ENCODE measurements around the gene AKAP8.
"Not testable (repeated sequence)": the region's sequence is repeated elsewhere in the genome, so short reads cannot be mapped to it uniquely, and the experiment has no call there.

Gene AKAP8

GRCh38 chr19:15379083-15379998 is at the start of gene AKAP8:
Gene AKAP8, minus strand, starts transcription at chr19:15379787. Its CDS starts 56 bp downstream, at chr19:15379731.
- peak; percentile 99 for DNase-seq

- no peak for DNase-seq
Observed at GRCh38 chr19:15427991-15428471, 48.4 kb upstream of the AKAP8 start.

GRCh38 chr19:15427350-15427700 is 47.7 kb upstream of the AKAP8 start:
- no peak for DNase-seq

- no peak for DNase-seq
Observed at GRCh38 chr19:15426485-15427349, 47.1 kb upstream of the AKAP8 start.

- DNase-seq = no peak
Observed at GRCh38 chr19:15425321-15425950, 45.8 kb upstream of the AKAP8 start.

- DNase-seq = no peak
Observed at GRCh38 chr19:15424692-15425272, 45.2 kb upstream of the AKAP8 start.

GRCh38 chr19:15424121-15424520 is 44.5 kb upstream of the AKAP8 start:
- no peak for DNase-seq

- DNase-seq = no peak
Observed at GRCh38 chr19:15423130-15423529, 43.5 kb upstream of the AKAP8 start.

GRCh38 chr19:15422296-15423075 is 42.9 kb upstream of the AKAP8 start:
- DNase-seq = no peak

GRCh38 chr19:15421721-15422260 is 42.2 kb upstream of the AKAP8 start:
- no peak for DNase-seq

- DNase-seq = no peak
Observed at GRCh38 chr19:15421136-15421695, 41.6 kb upstream of the AKAP8 start.

- DNase-seq = no peak
Observed at GRCh38 chr19:15419413-15420025, 39.9 kb upstream of the AKAP8 start.

- DNase-seq = peak; percentile 100
Observed at GRCh38 chr19:15418579-15419412, 39.2 kb upstream of the AKAP8 start, which contains the start of gene AKAP8L. Gene AKAP8L, minus strand, starts transcription at chr19:15418988. Its CDS starts 65 bp downstream, at chr19:15418923.

- no peak for DNase-seq
Observed at GRCh38 chr19:15418231-15418578, 38.6 kb upstream of the AKAP8 start.

GRCh38 chr19:15417699-15418098 is 38.1 kb upstream of the AKAP8 start:
- no peak for DNase-seq

- no peak for DNase-seq
Observed at GRCh38 chr19:15412832-15413231, 33.2 kb upstream of the AKAP8 start.

- DNase-seq = not testable (repeated sequence)
Observed at GRCh38 chr19:15411351-15411750, 31.8 kb upstream of the AKAP8 start.

GRCh38 chr19:15404780-15405211 is 25.2 kb upstream of the AKAP8 start:
- no peak for DNase-seq

- DNase-seq = no peak
Observed at GRCh38 chr19:15404097-15404779, 24.7 kb upstream of the AKAP8 start.

Data from CD4-positive, alpha-beta T cell treated with Interleukin-15 for 1 hour (primary cell).